ENCODE data around the gene PAGR1.

PAGR1 gene

GRCh38 chr16:29819506-29819905, 3.6 kb downstream of the PAGR1 start:
- H3K9me3 ChIP-seq (ENCODE audit: control insufficient read depth, insufficient read depth, low read depth, low read length) = no peaks in the 10 kb centered on the region
- CTCF ChIA-PET = interaction anchor here (0.6 to 7.2 kb wide), 9 partner anchors 11 to 1166 kb away, joined by 3 to 74 read pairs (median 4); partner anchors contain the start of gene HSD3B7
- no peak overlapping the region for H3K4me3 ChIP-seq (ENCODE audit: low read depth, low read length)
- TF ChIP-seq REST (tag by site-specific recombination; IDR thresholded peaks at IDR 0.05) = no peak
- peaks cover 24 to 35% of the 10 kb centered on the region in 2 experiments for H3K36me3 ChIP-seq (ENCODE audit: control insufficient read depth in 2 of 2, insufficient read depth in 1 of 2, low read length in 2 of 2)
- no peak overlapping the region for H3K27ac ChIP-seq (ENCODE audit: extremely low read depth, low read depth, low read length)
- POLR2A ChIA-PET = interaction anchor here (0.6 to 7.5 kb wide), 10 partner anchors 9 to 202 kb away, joined by 3 to 106 read pairs (median 6); partner anchors contain the start of genes ASPHD1, HIRIP3, MAZ and SEZ6L2
- H3K4me1 ChIP-seq (ENCODE audit: control insufficient read depth, insufficient read depth, low read length) = peaks cover 19% of the 10 kb centered on the region

GRCh38 chr16:29820271-29820701, 4.3 kb downstream of the PAGR1 start, which contains the start of gene MVP:
Gene MVP, plus strand, starts transcription at chr16:29820462. Its CDS starts 10,088 bp downstream, at chr16:29830550.
- Histone ChIP-seq H3K4me3 (ENCODE audit: low read depth, low read length) (peak within 1 kb of the TSS; percentile 40), H3K4me1 (ENCODE audit: control insufficient read depth, insufficient read depth, low read length) (peaks cover 15% of the 10 kb centered on the region), H3K27ac (ENCODE audit: extremely low read depth, low read depth, low read length) (no peak within 1 kb of the TSS), H3K9me3 (ENCODE audit: control insufficient read depth, insufficient read depth, low read depth, low read length) (no peaks in the 10 kb centered on the region), H3K36me3 (ENCODE audit: control insufficient read depth in 2 of 2, insufficient read depth in 1 of 2, low read length in 2 of 2) (peaks cover 24 to 35% of the 10 kb centered on the region in 2 experiments)
- ChIA-PET CTCF (interaction anchor here (0.9 to 7.2 kb wide), 7 partner anchors 12 to 1165 kb away, joined by 3 to 74 read pairs (median 6); partner anchors contain the start of gene HSD3B7), POLR2A (interaction anchor here (1.0 to 7.5 kb wide), 10 partner anchors 8 to 201 kb away, joined by 3 to 106 read pairs (median 6); partner anchors contain the start of genes ASPHD1, HIRIP3, MAZ and SEZ6L2)
- TF ChIP-seq ZSCAN4 (tag by site-specific recombination; IDR thresholded peaks at IDR 0.05) = no peak
- no peak for TF ChIP-seq ZNF350 (tag by site-specific recombination; IDR thresholded peaks at IDR 0.05)
- no peak for TF ChIP-seq ZBTB1 (tag by site-specific recombination; IDR thresholded peaks at IDR 0.05)
- no peak for TF ChIP-seq ZNF501 (tag by site-specific recombination; IDR thresholded peaks at IDR 0.05)
- TF ChIP-seq ZNF202 (tag by site-specific recombination; IDR thresholded peaks at IDR 0.05; ENCODE audit: borderline replicate concordance) = no peak
- no peak for TF ChIP-seq ZNF146 (tag by site-specific recombination; IDR thresholded peaks at IDR 0.05)
- TF ChIP-seq GLIS1 (tag by site-specific recombination; IDR thresholded peaks at IDR 0.05) = no peak
- no peak for TF ChIP-seq ZNF624 (tag by site-specific recombination; IDR thresholded peaks at IDR 0.05)
- no peak for TF ChIP-seq ZNF26 (tag by site-specific recombination; IDR thresholded peaks at IDR 0.05)
- TF ChIP-seq ZNF707 (tag by site-specific recombination; IDR thresholded peaks at IDR 0.05) = no peak
- no peak for TF ChIP-seq ZBTB48 (tag by site-specific recombination; IDR thresholded peaks at IDR 0.05)

- ChIA-PET CTCF (interaction anchor here (1.2 to 7.2 kb wide), 5 partner anchors 22 to 211 kb away, joined by 3 to 74 read pairs (median 6); partner anchors contain the start of gene TLCD3B), POLR2A (interaction anchor here (1.0 to 7.5 kb wide), 10 partner anchors 9 to 211 kb away, joined by 3 to 106 read pairs (median 6); partner anchors contain the start of genes HIRIP3, INO80E and MAZ)
- H3K36me3 ChIP-seq (ENCODE audit: control insufficient read depth in 2 of 2, insufficient read depth in 1 of 2, low read length in 2 of 2) = peaks cover 24 to 35% of the 10 kb centered on the region in 2 experiments
- peak overlapping the region; percentile 40 for H3K4me3 ChIP-seq (ENCODE audit: low read depth, low read length)
- TF ChIP-seq ZNF777 (tag by site-specific recombination; IDR thresholded peaks at IDR 0.05; ENCODE audit: borderline replicate concordance) = no peak
- peak; percentile 77 for TF ChIP-seq KLF1 (tag by site-specific recombination; IDR thresholded peaks at IDR 0.05)
- TF ChIP-seq GLIS2 (tag by site-specific recombination; IDR thresholded peaks at IDR 0.05) = peak; percentile 36; the same call in 1 of the 2 replicates
- H3K9me3 ChIP-seq (ENCODE audit: control insufficient read depth, insufficient read depth, low read depth, low read length) = no peaks in the 10 kb centered on the region
- peaks cover 13% of the 10 kb centered on the region; the same call in 1 of the 2 replicates for H3K4me1 ChIP-seq (ENCODE audit: control insufficient read depth, insufficient read depth, low read length)
- no peak overlapping the region for H3K27ac ChIP-seq (ENCODE audit: extremely low read depth, low read depth, low read length)
Measured at GRCh38 chr16:29820730-29821642, 5.0 kb downstream of the PAGR1 start.
